Heart right ventricle (tissue), 16 donors: ENCODE measurements around the gene BCL2L15. TPM values are rescaled to one million over a fixed set of nuclear protein-coding genes. Genes with fewer than 3 reads are reported as not detected.

Experiments used
- ATAC-seq, 8 donors: fragments of 200-7000 bp; cut with Tn5 transposase; one replicate each; pipeline ENCODE4 v1.9.1; 2020; ENCODE audit warnings: mild to moderate bottlenecking in 8 of 8, moderate library complexity in 8 of 8, moderate number of reproducible peaks in 1 of 8
- DNase-seq, 2 donors: peaks; one replicate each; pipeline ENCODE4 v3.0.0-alpha.2; 2020
- H3K27ac ChIP-seq, 10 donors: fragments of 200-600 bp; sonication (generic) in 2 of 10; one replicate each; pipeline versions ENCODE4 v1.5.0 to v1.8.0; 2020 to 2022; ENCODE audit warnings: mild to moderate bottlenecking in 3 of 10
- H3K27me3 ChIP-seq, 7 donors: fragments of 200-600 bp; one replicate each; pipeline ENCODE4 v1.8.0; 2021 to 2022; ENCODE audit warnings: mild to moderate bottlenecking in 2 of 7
- H3K36me3 ChIP-seq, 9 donors: fragments of 200-600 bp; sonication (generic) in 1 of 9; one replicate each; pipeline versions ENCODE4 v1.5.0 to v1.8.0; 2020 to 2022; ENCODE audit warnings: mild to moderate bottlenecking in 2 of 9
- H3K4me1 ChIP-seq, 9 donors: fragments of 200-600 bp; sonication (generic) in 1 of 9; one replicate each; pipeline versions ENCODE4 v1.5.0 to v1.8.0; 2020 to 2022; ENCODE audit warnings: mild to moderate bottlenecking in 4 of 9
- H3K4me3 ChIP-seq, 10 donors: fragments of 200-600 bp; sonication (generic) in 2 of 10; one replicate each; pipeline versions ENCODE4 v1.5.0 to v1.8.0; 2020 to 2022; ENCODE audit warnings: mild to moderate bottlenecking in 7 of 10, moderate library complexity in 2 of 10
- H3K9me3 ChIP-seq, 11 donors: fragments of 200-600 bp in 10 of 11; sonication (generic) in 2 of 11; one replicate each; pipeline versions ENCODE4 v1.5.0 to v1.8.0; 2013 to 2022; ENCODE audit warnings: mild to moderate bottlenecking in 2 of 11, control low read depth in 1 of 11, moderate library complexity in 1 of 11
- WGBS, 2 donors: extraction: QIAGEN DNeasy Blood & Tissue Kit; methylation state at CpG; one replicate each; pipeline ENCODE4 v1.1.7; 2013; ENCODE audit warnings: inconsistent platforms in 1 of 2; 5-methylcytosine and 5-hydroxymethylcytosine counted together
- intact Hi-C, 10 donors: fragments of 100-400 bp; cut with DNase I; formaldehyde crosslinking; loops; one replicate each; pipeline versions ENCODE4 v1.11.1 to v1.14.2; 2022
- polyA plus RNA-seq, 2 donors: library from polyadenylated mRNA; stranded (reverse); fragments of 200-250 nt; gene quantifications; one replicate each; pipeline ENCODE4 v1.2.3, GENCODE V29; 2013
- total RNA-seq, 10 donors: library from RNA; stranded (reverse); fragmentation: NEBNext Ultra II Directional in 3 of 10; extraction: Animal tissue kit (Norgen Biotek cat#: 25700) in 3 of 10; gene quantifications; one replicate each; pipeline versions ENCODE4 v1.2.1 to v1.2.4, GENCODE V29; 2021 to 2023
- TF ChIP-seq, protein P1 (sequence below), 9 donors: fragments of 200-600 bp; sonication (generic) in 2 of 9; IDR thresholded peaks; one replicate each; pipeline versions ENCODE4 v1.5.0 to v1.8.0; 2021 to 2022; ENCODE audit warnings: antibody characterized with exemption in 9 of 9, mild to moderate bottlenecking in 5 of 9, moderate library complexity in 1 of 9
- donor health status: Arrhythmogenic right ventricular cardiomyopathy.
- donor health status: ischemic (EF 13 %, LVEDD 7.1; RV severe dilation, severe dysfunction).
- donor health status: healthy with polysubstance abuse.
- donor health status: DM: no; HTN: yes; CAD: no.
- donor health status: DM: no; HTN: no; CAD: no.
- donor health status: ischemic (EF 25% LVEDD 6.9; RV normal size, moderate dysfunction).
- donor health status: ischemic (EF 25% LVEDD 5.7; RV mildly dilated, moderate dysfunction).
- donor health status: healthy.
- donor health status: DM: yes; HTN: yes; CAD: no.
- donor health status: Ischemic cardiomyopathy.
- donor health status: ischemic (EF 35%, LVEDD 5.7; RV mildly dilated, moderate dysfunction).
- donor health status: nonischemic (EF 11% LVEDD 7.7; RV severe dilation, severe dysfunction).
- donor health status: DM: yes; HTN: yes; CAD: no.
- donor health status: PGD.
- donor health status: ischemic (EF 29% LVEDD 5.4; RV normal size, mild dysfunction).
- donor health status: nonischemic (EF 23%, LVEDD 6.1; RV moderate dilation, normal function).

The BCL2L15 gene
- total and polyA plus RNA-seq, 12 donors: 0.05 to 0.28 (median 0.09) TPM; not detected in 3

DNA sequence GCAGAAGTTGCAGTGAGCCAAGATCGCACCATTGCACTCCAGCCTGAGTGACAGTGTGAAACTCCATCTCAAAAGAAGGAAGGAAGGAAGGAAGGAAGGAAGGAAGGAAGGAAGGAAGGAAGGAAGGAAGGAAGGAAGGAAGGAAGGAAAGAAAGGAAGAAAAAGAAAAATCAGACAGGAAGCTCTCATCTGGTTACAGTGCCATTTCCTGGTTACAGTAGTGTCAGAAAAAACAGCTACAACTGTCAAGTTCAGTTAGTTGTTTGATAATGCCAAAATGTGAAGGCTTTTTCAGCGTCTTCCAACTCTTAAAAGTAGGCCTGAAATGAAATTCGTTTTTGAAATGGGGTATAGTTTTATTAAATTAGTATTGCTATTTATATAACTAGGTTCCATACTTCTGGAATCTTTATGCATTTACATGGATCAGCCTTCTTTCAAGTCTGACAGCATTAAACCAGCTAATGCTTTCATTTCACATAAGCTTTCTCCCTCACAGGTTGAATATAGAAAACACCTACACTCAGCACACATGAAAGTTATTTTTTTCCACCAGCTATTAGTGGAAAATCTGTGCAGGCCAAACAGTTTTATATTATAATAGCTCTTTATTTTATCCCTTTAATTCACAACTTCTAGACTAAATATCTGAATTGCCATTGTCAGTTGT is 37.1 kb downstream of the BCL2L15 start:
- H3K9me3 ChIP-seq: peaks cover 0 to 10% (median 0%) of the 10 kb centered on the region in 11 donors
- intact Hi-C loops: no loop called here
- peaks cover 0 to 4% (median 0%) of the 10 kb centered on the region in 9 donors for H3K4me1 ChIP-seq
- peaks cover 0 to 28% (median 0%) of the 10 kb centered on the region in 9 donors for H3K36me3 ChIP-seq
- no peaks in the 10 kb centered on the region for H3K27me3 ChIP-seq
- H3K4me3 ChIP-seq: no peak overlapping the region
- DNase-seq (no peak), ATAC-seq (no peak)
- 66 to 77% methylated on average over 3 of the region's 3 CpGs for WGBS, 2 donors
- H3K27ac ChIP-seq: no peak overlapping the region
- TF ChIP-seq, protein P1, sequence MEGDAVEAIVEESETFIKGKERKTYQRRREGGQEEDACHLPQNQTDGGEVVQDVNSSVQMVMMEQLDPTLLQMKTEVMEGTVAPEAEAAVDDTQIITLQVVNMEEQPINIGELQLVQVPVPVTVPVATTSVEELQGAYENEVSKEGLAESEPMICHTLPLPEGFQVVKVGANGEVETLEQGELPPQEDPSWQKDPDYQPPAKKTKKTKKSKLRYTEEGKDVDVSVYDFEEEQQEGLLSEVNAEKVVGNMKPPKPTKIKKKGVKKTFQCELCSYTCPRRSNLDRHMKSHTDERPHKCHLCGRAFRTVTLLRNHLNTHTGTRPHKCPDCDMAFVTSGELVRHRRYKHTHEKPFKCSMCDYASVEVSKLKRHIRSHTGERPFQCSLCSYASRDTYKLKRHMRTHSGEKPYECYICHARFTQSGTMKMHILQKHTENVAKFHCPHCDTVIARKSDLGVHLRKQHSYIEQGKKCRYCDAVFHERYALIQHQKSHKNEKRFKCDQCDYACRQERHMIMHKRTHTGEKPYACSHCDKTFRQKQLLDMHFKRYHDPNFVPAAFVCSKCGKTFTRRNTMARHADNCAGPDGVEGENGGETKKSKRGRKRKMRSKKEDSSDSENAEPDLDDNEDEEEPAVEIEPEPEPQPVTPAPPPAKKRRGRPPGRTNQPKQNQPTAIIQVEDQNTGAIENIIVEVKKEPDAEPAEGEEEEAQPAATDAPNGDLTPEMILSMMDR (IDR thresholded peaks at IDR 0.05): no peak

DNA sequence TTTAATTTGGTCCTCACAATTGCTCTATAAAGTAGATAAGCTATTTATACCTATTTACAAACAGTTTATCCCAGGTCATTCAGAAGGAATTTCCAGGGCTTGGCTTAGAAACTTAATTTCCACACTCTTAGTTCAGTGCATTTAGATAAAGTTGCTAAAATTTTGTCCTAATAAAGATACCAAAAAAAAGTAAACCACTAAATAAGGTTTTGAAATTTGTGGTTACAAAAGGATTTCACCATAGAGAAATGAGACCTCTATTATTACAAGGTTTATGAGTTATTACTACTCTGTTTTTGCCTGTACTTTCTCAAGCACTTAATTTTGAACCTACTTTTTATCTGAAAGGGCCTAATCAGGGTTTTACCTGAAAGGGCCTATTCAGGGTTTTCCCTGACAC is 38.3 kb downstream of the BCL2L15 start:
- H3K4me1 ChIP-seq: peaks cover 0 to 4% (median 0%) of the 10 kb centered on the region in 9 donors
- H3K36me3 ChIP-seq: peaks cover 0 to 36% (median 0%) of the 10 kb centered on the region in 9 donors
- TF ChIP-seq, protein P1 (IDR thresholded peaks at IDR 0.05): no peak
- no peak overlapping the region for H3K27ac ChIP-seq
- ATAC-seq (no peak), DNase-seq (no peak)
- H3K27me3 ChIP-seq: no peaks in the 10 kb centered on the region
- intact Hi-C loops: loop anchor here in 1 of 10 donors (10.0 kb wide), 1 partner anchor 356 kb away; no protein-coding TSS in a partner anchor
- no peak overlapping the region for H3K4me3 ChIP-seq
- peaks cover 0 to 10% (median 0%) of the 10 kb centered on the region in 11 donors for H3K9me3 ChIP-seq

DNA sequence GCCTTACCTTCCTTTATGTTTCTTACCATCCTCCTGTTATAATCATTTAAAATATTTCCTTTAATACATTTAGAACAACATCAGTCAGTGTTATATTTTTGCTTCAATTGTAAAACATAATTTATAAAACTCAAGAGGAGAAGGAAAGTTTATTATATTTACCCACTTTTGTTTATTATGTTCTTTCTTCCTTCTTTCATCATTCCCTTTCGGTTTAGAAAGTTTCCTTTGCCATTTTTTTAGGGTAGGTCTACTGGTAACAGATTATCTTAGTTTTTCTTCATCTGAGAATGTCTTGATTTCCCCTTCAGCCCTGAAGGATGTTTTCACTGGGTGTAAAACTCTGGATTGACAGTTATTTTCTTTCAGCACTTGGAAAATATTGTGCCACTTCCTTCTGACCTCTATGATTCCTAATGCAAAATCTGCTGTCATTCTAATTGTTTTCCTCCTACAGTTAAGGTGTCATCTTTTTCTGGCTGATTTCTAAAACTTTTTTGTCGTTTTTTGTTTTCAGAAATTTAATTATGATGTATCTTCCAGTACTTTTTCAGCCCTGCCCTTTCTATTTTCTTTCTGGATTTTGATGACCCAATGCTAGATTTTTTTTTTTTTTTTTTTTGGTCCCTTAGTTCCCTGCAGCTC is 40.9 kb downstream of the BCL2L15 start:
- no peak for ATAC-seq
- Histone ChIP-seq H3K27me3 (no peaks in the 10 kb centered on the region), H3K36me3 (peaks cover 0 to 45% (median 0%) of the 10 kb centered on the region in 9 donors), H3K9me3 (peaks cover 0 to 10% (median 0%) of the 10 kb centered on the region in 11 donors), H3K4me1 (peaks cover 0 to 4% (median 0%) of the 10 kb centered on the region in 9 donors), H3K4me3 (no peak overlapping the region), H3K27ac (no peak overlapping the region)
- TF ChIP-seq, protein P1 (IDR thresholded peaks at IDR 0.05): no peak
- WGBS, 2 donors: 65 to 71% methylated on average over 2 of the region's 2 CpGs
- intact Hi-C loops: loop anchor here in 1 of 10 donors (10.0 kb wide), 1 partner anchor 358 kb away; no protein-coding TSS in a partner anchor
- DNase-seq: no peak

DNA sequence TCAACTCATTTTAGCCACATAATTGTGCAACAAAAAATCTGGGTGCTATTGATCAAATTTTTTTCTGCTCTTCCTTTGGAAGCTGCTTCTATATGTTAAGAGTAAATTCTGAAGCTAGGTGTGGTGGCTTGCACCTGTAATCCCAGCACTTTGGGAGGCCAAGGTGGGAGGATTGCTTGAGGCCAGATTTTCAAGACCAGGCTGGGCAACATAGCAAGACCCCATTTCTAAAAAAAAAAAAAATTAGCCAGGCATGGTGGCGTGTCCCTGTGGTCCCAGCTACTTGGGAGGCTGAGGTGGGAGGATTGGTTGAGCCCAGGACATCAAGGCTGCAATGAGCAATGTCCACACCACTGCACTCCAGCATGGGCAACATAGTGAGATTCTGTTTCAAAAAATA is 50.8 kb downstream of the BCL2L15 start:
- 100% methylated on average over 1 of the region's 1 CpG for WGBS, 2 donors
- Histone ChIP-seq H3K4me1 (peaks cover 0 to 4% (median 0%) of the 10 kb centered on the region in 9 donors), H3K27ac (no peak overlapping the region), H3K36me3 (peaks cover 0 to 40% (median 0%) of the 10 kb centered on the region in 9 donors), H3K9me3 (no peaks in the 10 kb centered on the region), H3K4me3 (no peak overlapping the region), H3K27me3 (peaks cover 0 to 3% (median 0%) of the 10 kb centered on the region in 7 donors)
- intact Hi-C loops: loop anchor here (5.0 to 10.0 kb wide), 9 partner anchors 66 to 458 kb away; partner anchors contain the start of genes DCLRE1B (in 5 of the 10), AP4B1 (in 3 of the 10) and OLFML3 (in 2 of the 10)
- DNase-seq (no peak), ATAC-seq (no peak)
- TF ChIP-seq, protein P1 (IDR thresholded peaks at IDR 0.05): no peak
